ENCODE measurements around the gene PHC3. TPM values are rescaled to one million over a fixed set of nuclear protein-coding genes. Genes with fewer than 3 reads are reported as not detected.

PHC3 gene
- polyA plus RNA-seq, 2 of the 4 experiments (the other 2 are of a cell fraction): 10.8 to 49.1 TPM

Small RNAs within 50 kb of the gene (small RNA-seq; reads per million reads assigned to genes)
- gene RNU4-38P (0 reads per million in 6 experiments), gene RNU6-315P (0 reads per million in 6 experiments)

Other genes starting within 250 kb of the PHC3 start
- 84.5 and 88.1 TPM in 2 replicates for gene SEC62, start 214.9 kb downstream of the PHC3 start, polyA plus RNA-seq (2011; rRNA removed)
- gene SEC62, start 214.9 kb downstream of the PHC3 start, polyA plus RNA-seq (2017; fragmentation: RNase III; extraction: RNeasy Plus Mini Kit Qiagen cat#74134 plus additional on column Dnase treatment): 105 to 111 TPM (median 107 TPM) in 3 replicates
- 4.5 and 6.3 TPM in 2 replicates for gene GPR160, start 143.7 kb downstream of the PHC3 start, polyA plus RNA-seq (2011; rRNA removed)
- 2.0 TPM in 3 replicates for gene GPR160, start 143.7 kb downstream of the PHC3 start, polyA plus RNA-seq (2017; fragmentation: RNase III; extraction: RNeasy Plus Mini Kit Qiagen cat#74134 plus additional on column Dnase treatment)
- gene PRKCI, start 40.7 kb upstream of the PHC3 start, polyA plus RNA-seq (2011; rRNA removed): 31.2 and 52.6 TPM in 2 replicates
- gene PRKCI, start 40.7 kb upstream of the PHC3 start, polyA plus RNA-seq (2017; fragmentation: RNase III; extraction: RNeasy Plus Mini Kit Qiagen cat#74134 plus additional on column Dnase treatment): 19.2 to 20.8 TPM (median 19.7 TPM) in 3 replicates
- gene SKIL, start 176.0 kb upstream of the PHC3 start, polyA plus RNA-seq (2011; rRNA removed): 53.7 and 64.2 TPM in 2 replicates
- gene SKIL, start 176.0 kb upstream of the PHC3 start, polyA plus RNA-seq (2017; fragmentation: RNase III; extraction: RNeasy Plus Mini Kit Qiagen cat#74134 plus additional on column Dnase treatment): 39.6 to 43.8 TPM (median 40.3 TPM) in 3 replicates
- 0.42 and 0.44 TPM in 2 replicates for gene CLDN11, start 237.1 kb upstream of the PHC3 start, polyA plus RNA-seq (2011; rRNA removed)
- gene CLDN11, start 237.1 kb upstream of the PHC3 start, polyA plus RNA-seq (2017; fragmentation: RNase III; extraction: RNeasy Plus Mini Kit Qiagen cat#74134 plus additional on column Dnase treatment): 0.42 to 0.61 TPM (median 0.56 TPM) in 3 replicates

Data from A549 (cell line).